Large intestine (tissue), 3 donors: ENCODE results near the gene LY6G6C. TPM values are rescaled to one million over a fixed set of nuclear protein-coding genes. Genes with fewer than 3 reads are reported as not detected.

Source experiments
- DNase-seq, 2 donors: peaks; one replicate each; pipeline versions ENCODE4 v3.0.0 to v3.0.0-alpha.2; 2013
- H3K27ac ChIP-seq: one replicate; pipeline ENCODE4 v1.5.1; 2013; ENCODE audit warnings: low read length
- H3K27me3 ChIP-seq: 2 replicates; pipeline ENCODE4 v1.6.1; 2013; ENCODE audit warnings: low read length; ENCODE audit not compliant: control insufficient read depth, insufficient read depth
- H3K36me3 ChIP-seq: 2 replicates; pipeline ENCODE4 v1.6.1; 2013; ENCODE audit warnings: low read length; ENCODE audit not compliant: control insufficient read depth, insufficient read depth
- H3K4me1 ChIP-seq: one replicate; pipeline ENCODE4 v1.6.1; 2013; ENCODE audit warnings: low read length; ENCODE audit not compliant: control insufficient read depth, insufficient read depth
- H3K4me3 ChIP-seq: one replicate; pipeline ENCODE4 v1.5.1; 2013; ENCODE audit warnings: low read length
- H3K9me3 ChIP-seq: one replicate; pipeline ENCODE4 v1.6.1; 2013; ENCODE audit warnings: mild to moderate bottlenecking, low read depth, low read length, moderate library complexity; ENCODE audit not compliant: control insufficient read depth
- WGBS: methylation state at CpG from one replicate; pipeline ENCODE4 v1.1.5; 2013; ENCODE audit warnings: low lambda C conversion rate; ENCODE audit not compliant: insufficient coverage; 5-methylcytosine and 5-hydroxymethylcytosine counted together
- polyA plus RNA-seq: library from polyadenylated mRNA; unstranded; fragments of 120-200 nt; gene quantifications from one replicate; pipeline ENCODE4 v1.2.1, GENCODE V29; 2013

The LY6G6C gene
- polyA plus RNA-seq, 1 donor = 0.25 TPM

GRCh38 chr6:31741815-31742214 lies 20.3 kb upstream of the LY6G6C start:
- Histone ChIP-seq H3K4me3 (no peak overlapping the region), H3K27ac (no peak overlapping the region), H3K36me3 (peaks cover 4% of the 10 kb centered on the region), H3K27me3 (no peaks in the 10 kb centered on the region), H3K4me1 (peaks cover 22% of the 10 kb centered on the region), H3K9me3 (no peaks in the 10 kb centered on the region)
- DNase-seq = no peak
- WGBS = 57% methylated on average over 1 of the region's 2 CpGs

DNA sequence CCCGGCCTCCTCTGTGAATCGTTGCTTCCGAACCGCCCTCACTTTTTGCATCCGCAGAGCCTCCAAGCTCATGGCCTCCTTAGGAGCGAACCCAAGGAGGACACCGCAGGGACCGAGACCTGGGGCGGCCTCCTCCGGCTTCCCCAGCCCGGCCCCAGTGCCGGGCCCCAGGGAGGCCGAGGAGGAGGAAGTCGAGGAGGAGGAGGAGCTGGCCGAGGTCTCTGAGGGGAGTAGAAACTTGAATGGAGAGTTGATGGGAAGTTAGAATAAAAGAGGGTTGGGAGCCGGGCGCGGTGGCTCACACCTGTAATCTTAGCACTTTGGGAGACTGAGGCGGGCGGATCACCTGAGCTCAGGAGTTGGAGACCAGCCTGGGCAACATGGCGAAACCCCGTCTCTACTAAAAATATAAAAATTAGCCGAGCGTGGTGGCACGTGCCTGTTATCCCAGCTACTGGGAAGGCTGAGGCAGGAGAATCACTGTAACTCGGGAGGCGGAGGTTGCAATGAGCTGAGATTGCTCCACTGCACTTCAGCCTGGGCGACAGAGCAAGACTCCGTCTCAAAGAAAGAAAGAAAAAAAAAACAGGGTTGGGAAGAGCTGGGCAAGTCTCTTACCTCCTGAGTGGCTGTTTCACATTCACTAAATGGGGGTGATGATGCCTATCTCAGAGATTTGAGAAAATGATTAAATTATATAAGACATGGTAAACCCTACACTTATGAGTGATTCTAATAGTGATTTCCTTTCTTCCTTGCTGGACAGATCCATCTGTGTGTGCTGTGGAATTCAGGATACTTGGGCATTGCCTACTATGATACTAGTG lies 19.1 kb upstream of the LY6G6C start:
- Histone ChIP-seq H3K9me3 (no peaks in the 10 kb centered on the region), H3K4me1 (peaks cover 25% of the 10 kb centered on the region), H3K36me3 (peaks cover 4% of the 10 kb centered on the region), H3K4me3 (peak overlapping the region; percentile 59), H3K27me3 (no peaks in the 10 kb centered on the region), H3K27ac (peak overlapping the region; percentile 96)
- WGBS = no CpG with 5 or more reads among the region's 29 CpGs
- DNase-seq = peak in 1 of 2 donors; percentile 37

DNA sequence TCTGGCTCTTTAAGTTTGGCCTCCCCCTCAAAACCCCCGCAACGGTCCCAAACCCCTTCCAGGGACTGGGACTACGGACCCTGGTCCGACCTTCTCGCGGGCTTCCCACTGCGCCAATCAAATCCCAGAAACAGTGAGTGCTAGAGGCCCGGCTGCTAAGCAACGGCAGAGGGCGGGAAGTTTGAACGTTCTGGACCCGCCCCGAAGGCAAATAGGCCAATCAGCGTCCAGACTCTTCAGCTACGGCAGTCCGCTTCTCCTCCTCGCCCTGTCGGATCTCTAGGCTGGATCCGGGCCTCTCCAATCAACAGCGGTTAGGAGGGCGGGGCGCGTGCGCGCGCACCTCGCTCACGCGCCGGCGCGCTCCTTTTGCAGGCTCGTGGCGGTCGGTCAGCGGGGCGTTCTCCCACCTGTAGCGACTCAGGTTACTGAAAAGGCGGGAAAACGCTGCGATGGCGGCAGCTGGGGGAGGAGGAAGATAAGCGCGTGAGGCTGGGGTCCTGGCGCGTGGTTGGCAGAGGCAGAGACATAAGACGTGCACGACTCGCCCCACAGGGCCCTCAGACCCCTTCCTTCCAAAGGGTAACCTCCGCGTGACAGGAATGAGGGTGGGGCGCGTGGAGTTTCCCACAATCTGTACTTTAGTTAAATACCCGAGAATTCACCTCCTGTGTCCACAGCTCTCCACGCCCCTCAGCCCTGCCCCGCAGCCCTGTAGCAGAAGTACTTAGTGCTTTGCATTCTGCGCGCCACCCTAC lies 18.3 kb upstream of the LY6G6C start, which contains the start of gene MSH5:
MSH5 (plus strand) TSS at position 367 of the 758 bp plus-strand sequence. CDS start 462 bp downstream, outside the sequence.
- Histone ChIP-seq H3K4me1 (peaks cover 25% of the 10 kb centered on the region), H3K4me3 (peak within 1 kb of the TSS; percentile 59), H3K36me3 (peaks cover 4% of the 10 kb centered on the region), H3K9me3 (no peaks in the 10 kb centered on the region), H3K27me3 (no peaks in the 10 kb centered on the region), H3K27ac (peak within 1 kb of the TSS; percentile 96)
- WGBS = 0% methylated on average over 2 of the region's 58 CpGs
- DNase-seq = peak; percentile 99 to 100

GRCh38 chr6:31737991-31738979 lies 16.7 kb upstream of the LY6G6C start:
- H3K27ac ChIP-seq = peak overlapping the region; percentile 96
- H3K27me3 ChIP-seq = no peaks in the 10 kb centered on the region
- H3K36me3 ChIP-seq = peaks cover 16% of the 10 kb centered on the region
- peak overlapping the region; percentile 12 for H3K4me3 ChIP-seq
- no peaks in the 10 kb centered on the region for H3K9me3 ChIP-seq
- H3K4me1 ChIP-seq = peaks cover 35% of the 10 kb centered on the region
- peak; percentile 96 to 99 for DNase-seq
- WGBS = no CpG with 5 or more reads among the region's 6 CpGs

DNA sequence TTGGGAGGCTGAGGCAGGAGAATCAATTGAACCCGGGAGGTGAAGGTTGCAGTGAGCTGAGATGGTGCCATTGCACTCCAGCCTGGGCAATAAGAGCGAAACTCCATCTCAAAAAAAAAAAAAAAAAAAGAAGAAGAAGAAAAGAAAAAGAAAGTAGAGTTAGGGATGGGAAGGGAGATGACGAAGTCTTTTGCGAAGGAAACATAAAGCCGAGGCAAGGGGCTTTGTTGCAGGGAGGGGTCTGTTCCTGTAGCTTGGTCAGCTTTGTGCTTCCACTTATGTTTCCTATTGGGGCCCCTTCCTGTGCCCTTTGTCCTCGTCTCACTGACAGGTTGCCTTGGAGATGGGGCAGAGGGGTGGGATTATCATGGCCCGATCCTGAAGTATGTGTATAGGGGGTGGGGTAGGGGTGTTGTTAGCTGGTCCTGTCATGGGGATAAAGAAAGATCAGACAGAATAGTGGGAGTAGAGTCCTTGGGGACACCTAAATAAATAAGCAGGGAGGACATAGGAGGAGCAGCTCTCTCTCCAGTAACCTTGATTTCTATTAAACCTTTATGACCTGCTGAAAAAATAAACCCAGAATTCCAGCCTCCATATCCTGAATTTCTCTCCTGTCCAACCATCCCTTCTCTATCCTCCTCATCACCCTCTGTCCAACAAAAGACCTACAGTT lies 15.9 kb upstream of the LY6G6C start:
- H3K4me1 ChIP-seq = peaks cover 35% of the 10 kb centered on the region
- peak overlapping the region; percentile 96 for H3K27ac ChIP-seq
- H3K27me3 ChIP-seq = no peaks in the 10 kb centered on the region
- H3K9me3 ChIP-seq = no peaks in the 10 kb centered on the region
- peak overlapping the region; percentile 87 for H3K4me3 ChIP-seq
- peak; percentile 91 to 97 for DNase-seq
- WGBS = no CpG with 5 or more reads among the region's 7 CpGs
- peaks cover 23% of the 10 kb centered on the region for H3K36me3 ChIP-seq

DNA sequence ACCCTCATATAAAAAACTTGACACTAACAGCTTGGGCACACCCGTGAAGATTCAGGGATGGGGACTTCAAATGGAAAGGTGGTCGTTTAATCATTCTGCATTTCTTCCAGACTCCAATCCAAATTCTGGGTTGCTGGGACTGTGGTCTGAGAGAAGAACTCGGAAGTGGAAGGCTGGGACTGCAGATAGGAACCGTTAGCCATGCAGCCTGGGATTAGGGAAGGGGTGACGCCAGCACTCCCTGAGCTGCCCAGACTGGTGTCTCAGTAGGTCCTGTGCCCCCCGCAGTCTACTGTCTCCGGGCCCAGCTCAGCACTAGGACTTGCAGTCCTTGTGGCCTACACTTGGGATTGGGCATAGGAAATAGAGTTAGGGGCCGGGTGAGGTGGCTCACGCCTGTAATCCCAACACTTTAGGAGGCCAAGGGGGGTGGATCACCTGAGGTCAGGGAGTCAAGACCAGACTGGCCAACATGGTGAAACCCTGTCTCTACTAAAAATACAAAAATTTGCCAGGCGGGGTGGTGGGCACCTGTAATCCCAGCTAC lies 15.3 kb upstream of the LY6G6C start:
- no CpG with 5 or more reads among the region's 10 CpGs for WGBS
- Histone ChIP-seq H3K27ac (peak overlapping the region; percentile 96), H3K4me3 (peak overlapping the region; percentile 87), H3K4me1 (peaks cover 35% of the 10 kb centered on the region), H3K36me3 (peaks cover 28% of the 10 kb centered on the region), H3K9me3 (no peaks in the 10 kb centered on the region), H3K27me3 (no peaks in the 10 kb centered on the region)
- peak in 1 of 2 donors; percentile 44 for DNase-seq

- H3K27ac ChIP-seq = peak within 1 kb of the TSS; percentile 96
- peak; percentile 90 to 95 for DNase-seq
- peak within 1 kb of the TSS; percentile 87 for H3K4me3 ChIP-seq
- H3K36me3 ChIP-seq = peaks cover 31% of the 10 kb centered on the region
- no peaks in the 10 kb centered on the region for H3K27me3 ChIP-seq
- H3K9me3 ChIP-seq = no peaks in the 10 kb centered on the region
- peaks cover 34% of the 10 kb centered on the region for H3K4me1 ChIP-seq
- no CpG with 5 or more reads among the region's 24 CpGs for WGBS
Measured at GRCh38 chr6:31736021-31736767, 14.6 kb upstream of the LY6G6C start, which contains the start of gene CLIC1. CLIC1 (minus strand) TSS chr6:31736530; CDS start chr6:31736300, 230 bp downstream.

- peak overlapping the region; percentile 96 for H3K27ac ChIP-seq
- H3K36me3 ChIP-seq = peaks cover 41% of the 10 kb centered on the region
- 3% methylated on average over 7 of the region's 18 CpGs for WGBS
- peak; percentile 72 to 86 for DNase-seq
- H3K4me1 ChIP-seq = peaks cover 33% of the 10 kb centered on the region
- H3K27me3 ChIP-seq = no peaks in the 10 kb centered on the region
- peak overlapping the region; percentile 87 for H3K4me3 ChIP-seq
- no peaks in the 10 kb centered on the region for H3K9me3 ChIP-seq
Measured at GRCh38 chr6:31734821-31735406, 13.4 kb upstream of the LY6G6C start.
